ENCODE data around the gene NRG2.

NRG2 gene

GRCh38 chr5:139823757-139824355 lies 219.2 kb downstream of the NRG2 start:
- no peaks in the 10 kb centered on the region for H3K4me1 ChIP-seq (ENCODE audit: insufficient read depth, low read length)
- H3K9me3 ChIP-seq (ENCODE audit: insufficient read depth, low read depth, low read length), result no peaks in the 10 kb centered on the region; the same call in 1 of the 2 replicates
- peaks cover 18% of the 10 kb centered on the region; the same call in 1 of the 2 replicates for H3K27me3 ChIP-seq (ENCODE audit: insufficient read depth, low read length)
- H3K4me3 ChIP-seq (ENCODE audit: low read length), result no peak overlapping the region
- no peaks in the 10 kb centered on the region for H3K36me3 ChIP-seq (ENCODE audit: insufficient read depth, low read depth, low read length)
- H3K27ac ChIP-seq (ENCODE audit: low read length), result no peak overlapping the region
- H3K9ac ChIP-seq (ENCODE audit: low read depth, low read length), result no peak overlapping the region

DNA sequence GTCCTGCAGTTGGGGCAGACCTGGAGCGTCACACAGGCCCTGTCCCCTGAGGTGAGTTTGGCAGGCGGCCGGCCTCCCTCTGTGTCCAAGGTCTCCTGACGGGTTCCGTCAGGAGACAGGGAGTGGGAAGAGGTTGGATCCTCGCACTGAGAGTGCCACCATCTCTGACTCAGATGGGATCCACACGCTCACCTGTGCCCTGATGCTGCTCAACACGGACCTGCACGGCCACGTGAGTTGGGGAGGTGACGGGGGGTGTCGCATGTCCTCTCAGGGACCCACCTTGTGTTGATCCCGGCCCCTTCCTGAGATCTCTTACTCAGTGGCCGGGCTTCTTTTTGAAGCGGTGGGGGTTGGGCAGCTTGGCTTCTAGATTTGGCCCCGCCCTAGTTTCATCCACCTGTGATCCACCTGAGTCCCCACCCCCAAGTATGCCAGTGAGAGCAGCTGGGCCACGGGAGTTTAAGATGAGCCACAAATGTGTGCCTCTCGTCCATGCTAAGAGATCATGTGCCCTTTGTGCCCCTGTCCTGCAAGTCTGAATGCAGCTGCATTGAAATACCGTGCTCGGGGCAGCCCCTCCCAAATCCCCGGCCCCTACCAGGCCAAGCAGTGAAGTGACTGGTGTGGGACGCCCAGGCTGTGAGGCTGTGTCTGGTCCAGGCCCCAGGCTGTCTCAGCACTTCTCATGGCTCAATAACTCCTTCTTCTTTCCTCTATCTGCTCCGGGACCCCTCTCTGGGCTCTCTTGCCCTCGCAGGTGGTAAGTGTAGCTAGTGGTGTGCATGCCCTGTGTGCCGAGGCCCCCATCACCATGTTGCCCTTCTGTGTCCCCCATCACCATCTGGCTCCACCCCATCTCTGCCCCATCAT lies 220.3 kb downstream of the NRG2 start:
- Histone ChIP-seq H3K27ac (ENCODE audit: low read length) (no peak overlapping the region), H3K4me1 (ENCODE audit: insufficient read depth, low read length) (no peaks in the 10 kb centered on the region), H3K9ac (ENCODE audit: low read depth, low read length) (no peak overlapping the region), H3K9me3 (ENCODE audit: insufficient read depth, low read depth, low read length) (no peaks in the 10 kb centered on the region; the same call in 1 of the 2 replicates), H3K4me3 (ENCODE audit: low read length) (no peak overlapping the region), H3K36me3 (ENCODE audit: insufficient read depth, low read depth, low read length) (no peaks in the 10 kb centered on the region), H3K27me3 (ENCODE audit: insufficient read depth, low read length) (peaks cover 18% of the 10 kb centered on the region; the same call in 1 of the 2 replicates)

- H3K4me3 ChIP-seq (ENCODE audit: low read length), result no peak overlapping the region
- H3K9me3 ChIP-seq (ENCODE audit: insufficient read depth, low read depth, low read length), result no peaks in the 10 kb centered on the region; the same call in 1 of the 2 replicates
- H3K27ac ChIP-seq (ENCODE audit: low read length), result no peak overlapping the region
- H3K27me3 ChIP-seq (ENCODE audit: insufficient read depth, low read length), result peaks cover 18% of the 10 kb centered on the region; the same call in 1 of the 2 replicates
- no peaks in the 10 kb centered on the region for H3K36me3 ChIP-seq (ENCODE audit: insufficient read depth, low read depth, low read length)
- H3K9ac ChIP-seq (ENCODE audit: low read depth, low read length), result no peak overlapping the region
- H3K4me1 ChIP-seq (ENCODE audit: insufficient read depth, low read length), result no peaks in the 10 kb centered on the region
Measured at GRCh38 chr5:139821806-139822552, 221.1 kb downstream of the NRG2 start.

- H3K36me3 ChIP-seq (ENCODE audit: insufficient read depth, low read depth, low read length), result no peaks in the 10 kb centered on the region
Measured at GRCh38 chr5:139820606-139821005, 222.5 kb downstream of the NRG2 start.

GRCh38 chr5:139820130-139820529 lies 223.0 kb downstream of the NRG2 start:
- Histone ChIP-seq H3K4me1 (ENCODE audit: insufficient read depth, low read length) (no peaks in the 10 kb centered on the region), H3K4me3 (ENCODE audit: low read length) (no peak overlapping the region), H3K27ac (ENCODE audit: low read length) (no peak overlapping the region), H3K9me3 (ENCODE audit: insufficient read depth, low read depth, low read length) (no peaks in the 10 kb centered on the region; the same call in 1 of the 2 replicates), H3K27me3 (ENCODE audit: insufficient read depth, low read length) (peaks cover 8% of the 10 kb centered on the region; the same call in 1 of the 2 replicates), H3K36me3 (ENCODE audit: insufficient read depth, low read depth, low read length) (no peaks in the 10 kb centered on the region), H3K9ac (ENCODE audit: low read depth, low read length) (no peak overlapping the region)

More at GRCh38 chr5:139820606-139821005, 222.5 kb downstream of the NRG2 start:
- H3K27me3 ChIP-seq (ENCODE audit: insufficient read depth, low read length), result peaks cover 11% of the 10 kb centered on the region; the same call in 1 of the 2 replicates
- H3K9ac ChIP-seq (ENCODE audit: low read depth, low read length), result no peak overlapping the region
- no peaks in the 10 kb centered on the region; the same call in 1 of the 2 replicates for H3K9me3 ChIP-seq (ENCODE audit: insufficient read depth, low read depth, low read length)
- H3K4me1 ChIP-seq (ENCODE audit: insufficient read depth, low read length), result no peaks in the 10 kb centered on the region
- H3K27ac ChIP-seq (ENCODE audit: low read length), result no peak overlapping the region
- no peak overlapping the region for H3K4me3 ChIP-seq (ENCODE audit: low read length)

DNA sequence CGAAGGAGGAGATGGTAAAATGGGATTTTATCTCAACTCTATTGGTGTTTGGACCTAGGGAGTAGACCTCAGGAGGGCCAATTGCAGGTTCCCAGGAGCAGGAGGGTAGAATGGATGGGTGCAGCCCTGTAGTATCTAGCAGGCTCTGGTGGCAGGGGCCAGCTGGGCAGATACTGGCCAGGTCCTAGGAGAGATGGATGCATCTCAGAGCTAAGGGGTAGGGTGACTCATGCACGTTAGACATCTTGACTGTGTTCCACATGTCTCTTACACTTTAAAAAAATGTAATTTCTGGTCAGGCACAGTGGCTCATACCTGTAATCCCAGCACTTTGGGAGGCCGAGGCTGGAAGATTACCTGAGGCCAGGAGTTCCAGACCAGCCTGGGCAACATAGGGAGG lies 225.1 kb downstream of the NRG2 start:
- Histone ChIP-seq H3K27me3 (ENCODE audit: insufficient read depth, low read length) (0 out of 2 replicates have a peak, but pooled peaks cover 5% of the 10 kb centered on the region), H3K4me1 (ENCODE audit: insufficient read depth, low read length) (no peaks in the 10 kb centered on the region), H3K9ac (ENCODE audit: low read depth, low read length) (no peak overlapping the region), H3K27ac (ENCODE audit: low read length) (no peak overlapping the region), H3K4me3 (ENCODE audit: low read length) (no peak overlapping the region), H3K9me3 (ENCODE audit: insufficient read depth, low read depth, low read length) (no peaks in the 10 kb centered on the region; the same call in 1 of the 2 replicates), H3K36me3 (ENCODE audit: insufficient read depth, low read depth, low read length) (no peaks in the 10 kb centered on the region)

DNA sequence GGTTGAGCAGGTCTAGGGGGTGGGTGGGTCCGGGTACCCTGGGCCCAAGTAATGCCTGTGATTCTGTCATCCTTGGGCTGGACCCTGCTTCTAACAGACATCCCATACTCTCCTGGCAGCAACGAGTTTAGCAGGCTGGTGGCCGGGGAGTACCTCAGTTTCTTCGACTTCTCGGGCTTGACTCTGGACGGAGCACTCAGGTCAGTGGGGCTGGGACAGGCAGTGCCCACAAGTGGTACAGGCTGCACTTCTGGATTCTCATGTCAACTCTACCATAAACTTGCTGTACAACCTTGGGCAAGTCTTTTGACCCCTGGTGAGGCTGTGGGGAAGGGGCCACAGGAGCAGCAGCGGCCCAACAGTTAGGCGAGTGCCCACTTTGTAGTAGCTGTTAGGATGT lies 225.7 kb downstream of the NRG2 start:
- H3K27ac ChIP-seq (ENCODE audit: low read length), result no peak overlapping the region
- H3K9ac ChIP-seq (ENCODE audit: low read depth, low read length), result no peak overlapping the region
- no peak overlapping the region for H3K4me3 ChIP-seq (ENCODE audit: low read length)
- H3K27me3 ChIP-seq (ENCODE audit: insufficient read depth, low read length), result 0 out of 2 replicates have a peak, but pooled peaks cover 5% of the 10 kb centered on the region
- H3K9me3 ChIP-seq (ENCODE audit: insufficient read depth, low read depth, low read length), result no peaks in the 10 kb centered on the region; the same call in 1 of the 2 replicates
- H3K36me3 ChIP-seq (ENCODE audit: insufficient read depth, low read depth, low read length), result no peaks in the 10 kb centered on the region
- H3K4me1 ChIP-seq (ENCODE audit: insufficient read depth, low read length), result no peaks in the 10 kb centered on the region

DNA sequence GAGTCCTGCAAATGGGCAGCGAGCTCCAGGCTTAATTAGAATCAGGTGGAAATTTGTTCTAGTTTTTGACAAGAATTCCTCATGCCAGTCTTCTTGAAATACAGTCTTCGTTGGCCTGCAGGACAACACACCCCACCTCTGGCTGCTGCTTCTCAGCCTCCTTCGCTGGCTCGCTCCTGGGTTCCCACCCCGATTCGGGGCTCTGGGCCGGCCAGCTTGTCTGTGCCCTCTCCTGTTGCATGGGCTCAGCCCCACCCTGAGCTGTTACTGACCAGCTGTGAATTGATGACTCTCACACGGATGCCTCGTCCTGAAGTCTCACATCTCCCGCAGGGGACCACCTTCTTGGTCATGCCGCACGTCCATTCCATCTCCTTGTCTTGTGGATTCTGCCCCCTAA lies 226.5 kb downstream of the NRG2 start:
- Histone ChIP-seq H3K4me3 (ENCODE audit: low read length) (no peak overlapping the region), H3K36me3 (ENCODE audit: insufficient read depth, low read depth, low read length) (no peaks in the 10 kb centered on the region), H3K9me3 (ENCODE audit: insufficient read depth, low read depth, low read length) (no peaks in the 10 kb centered on the region; the same call in 1 of the 2 replicates), H3K9ac (ENCODE audit: low read depth, low read length) (no peak overlapping the region), H3K4me1 (ENCODE audit: insufficient read depth, low read length) (no peaks in the 10 kb centered on the region), H3K27ac (ENCODE audit: low read length) (no peak overlapping the region), H3K27me3 (ENCODE audit: insufficient read depth, low read length) (0 out of 2 replicates have a peak, but pooled peaks cover 5% of the 10 kb centered on the region)

GRCh38 chr5:139814704-139815280 lies 228.3 kb downstream of the NRG2 start:
- Histone ChIP-seq H3K4me1 (ENCODE audit: insufficient read depth, low read length) (no peaks in the 10 kb centered on the region), H3K27ac (ENCODE audit: low read length) (no peak overlapping the region), H3K4me3 (ENCODE audit: low read length) (no peak overlapping the region), H3K36me3 (ENCODE audit: insufficient read depth, low read depth, low read length) (no peaks in the 10 kb centered on the region), H3K27me3 (ENCODE audit: insufficient read depth, low read length) (peaks cover 5% of the 10 kb centered on the region; the same call in 1 of the 2 replicates), H3K9ac (ENCODE audit: low read depth, low read length) (no peak overlapping the region), H3K9me3 (ENCODE audit: insufficient read depth, low read depth, low read length) (no peaks in the 10 kb centered on the region; the same call in 1 of the 2 replicates)

DNA sequence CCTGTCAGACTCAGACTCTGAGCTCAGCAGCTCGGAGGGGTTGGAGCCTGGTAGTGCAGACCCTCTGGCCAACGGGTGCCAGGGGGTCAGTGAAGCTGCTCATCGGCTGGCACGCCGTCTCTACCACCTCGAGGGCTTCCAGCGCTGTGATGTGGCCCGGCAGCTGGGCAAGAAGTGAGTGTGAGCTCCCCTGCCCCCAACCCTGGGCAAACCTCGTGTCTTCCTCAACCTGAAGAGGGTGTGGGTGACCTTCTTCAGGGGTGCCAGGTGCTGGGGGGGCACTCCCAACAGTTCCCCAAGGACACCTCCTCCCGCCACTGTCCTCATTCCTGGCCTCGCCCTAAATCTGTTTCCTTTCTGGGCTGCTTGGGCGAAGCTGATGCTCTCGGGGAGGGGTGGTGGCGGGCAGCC lies 228.9 kb downstream of the NRG2 start:
- Histone ChIP-seq H3K27me3 (ENCODE audit: insufficient read depth, low read length) (no peaks in the 10 kb centered on the region; the same call in 1 of the 2 replicates), H3K9ac (ENCODE audit: low read depth, low read length) (no peak overlapping the region), H3K27ac (ENCODE audit: low read length) (no peak overlapping the region), H3K36me3 (ENCODE audit: insufficient read depth, low read depth, low read length) (no peaks in the 10 kb centered on the region), H3K9me3 (ENCODE audit: insufficient read depth, low read depth, low read length) (no peaks in the 10 kb centered on the region; the same call in 1 of the 2 replicates), H3K4me1 (ENCODE audit: insufficient read depth, low read length) (no peaks in the 10 kb centered on the region), H3K4me3 (ENCODE audit: low read length) (no peak overlapping the region)
